ENCODE results near the gene RPS6KA5.
A peak's percentile ranks its signal among the peaks of the same experiment; 100 is the strongest.

Gene RPS6KA5

DNA sequence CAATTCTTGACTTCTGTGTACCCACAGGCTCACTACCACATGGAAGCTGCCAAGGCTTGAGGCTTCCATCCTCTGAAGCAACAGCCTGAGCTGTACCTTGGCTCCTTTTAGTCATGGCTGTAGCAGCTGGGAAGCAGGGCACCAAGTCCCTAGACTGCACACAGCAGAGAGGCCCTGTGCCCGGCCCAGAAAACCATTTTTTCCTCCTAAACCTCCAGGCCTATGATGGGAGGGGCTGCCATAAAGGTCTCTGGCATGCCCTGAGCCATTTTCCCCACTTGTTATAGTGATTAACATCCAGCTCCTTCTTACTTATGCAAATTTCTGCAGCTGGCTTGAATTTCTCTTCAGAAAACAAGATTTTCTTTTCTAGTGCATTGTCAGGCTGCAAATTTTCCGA is 121.8 kb downstream of the RPS6KA5 start:
- DNase-seq: no peak

DNA sequence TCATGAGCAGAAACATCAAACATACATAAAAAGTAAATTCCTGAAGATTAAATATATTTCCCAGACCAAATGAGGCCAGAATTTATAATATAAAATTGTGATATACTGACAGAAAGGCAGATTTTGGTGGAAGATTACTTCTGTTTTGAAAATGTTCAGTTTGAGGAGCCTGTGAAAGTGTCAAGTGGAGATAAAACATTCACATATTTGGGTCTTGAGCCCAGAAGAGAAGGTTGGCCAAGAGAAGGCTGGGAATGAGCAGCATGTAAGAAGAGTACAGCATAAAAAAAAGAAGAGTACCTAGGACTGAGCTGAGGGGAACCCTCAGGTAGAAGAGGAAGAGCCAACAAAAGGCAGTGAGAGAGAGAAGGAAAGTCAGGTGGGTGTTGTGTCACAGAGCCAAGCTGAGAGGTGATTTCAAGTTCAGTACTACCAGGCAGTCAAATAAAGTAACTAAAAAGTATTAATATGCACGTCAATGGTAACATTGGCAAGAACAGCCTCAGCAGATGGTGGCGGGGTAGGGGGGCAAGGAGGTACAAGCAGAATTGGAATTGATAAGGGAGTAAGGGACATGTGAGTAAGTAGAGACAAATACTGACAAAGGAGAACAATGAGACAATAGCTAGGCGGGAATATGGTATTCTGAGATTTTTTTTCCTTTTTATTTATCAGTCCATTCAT is 123.5 kb downstream of the RPS6KA5 start:
- no peak for DNase-seq

DNA sequence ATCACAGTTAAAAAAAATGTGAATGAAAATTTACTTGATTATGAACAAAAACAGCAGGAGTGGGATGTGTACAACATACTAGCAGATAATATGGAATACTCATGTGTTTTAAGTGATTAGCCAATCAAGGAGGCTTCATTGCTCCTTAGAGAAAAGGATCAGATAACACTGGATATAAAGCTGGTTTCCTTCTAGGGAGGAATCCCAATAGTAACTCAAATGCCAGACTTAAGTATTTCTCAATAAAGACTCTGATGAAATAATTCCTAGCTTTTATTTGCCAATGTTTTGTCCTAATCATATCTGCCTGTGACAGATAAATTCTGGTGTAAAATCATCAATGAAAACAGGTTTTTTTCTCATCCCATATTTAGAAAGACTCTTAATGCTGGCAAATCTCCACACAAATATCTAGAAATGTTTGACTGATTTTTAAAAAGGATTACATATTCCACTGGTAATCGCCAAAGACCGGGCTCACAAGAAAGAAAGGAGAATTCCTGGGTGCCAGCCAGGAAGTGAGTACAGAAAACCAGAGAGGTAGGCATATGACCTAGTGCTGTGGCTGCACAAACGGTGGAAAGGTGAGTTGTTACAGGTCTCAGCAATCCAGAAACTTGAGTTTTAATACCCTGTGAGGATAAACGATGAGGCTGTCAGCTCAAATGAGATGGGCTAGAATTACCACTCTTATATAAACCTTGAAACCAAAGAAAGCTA is 135.7 kb downstream of the RPS6KA5 start:
- DNase-seq: no peak

DNA sequence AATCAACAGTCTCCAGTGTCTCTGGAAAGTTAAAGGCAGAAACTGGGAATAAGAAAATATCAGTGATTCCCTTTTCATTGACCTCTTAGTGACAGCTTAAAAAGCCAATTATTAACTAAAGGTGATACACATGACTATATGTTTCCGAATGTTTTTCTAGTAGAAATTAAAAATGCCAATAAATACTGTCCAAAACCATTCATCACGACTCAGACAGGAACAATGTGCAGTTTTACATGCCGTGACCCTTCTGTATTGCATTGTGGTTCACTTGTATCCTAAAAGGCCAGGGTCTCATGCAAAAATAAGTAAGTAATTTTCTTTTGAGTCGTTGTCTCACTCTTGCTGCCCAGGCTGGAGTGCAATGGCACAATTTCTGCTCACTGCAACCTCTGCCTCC is 138.3 kb downstream of the RPS6KA5 start:
- no peak for DNase-seq

DNA sequence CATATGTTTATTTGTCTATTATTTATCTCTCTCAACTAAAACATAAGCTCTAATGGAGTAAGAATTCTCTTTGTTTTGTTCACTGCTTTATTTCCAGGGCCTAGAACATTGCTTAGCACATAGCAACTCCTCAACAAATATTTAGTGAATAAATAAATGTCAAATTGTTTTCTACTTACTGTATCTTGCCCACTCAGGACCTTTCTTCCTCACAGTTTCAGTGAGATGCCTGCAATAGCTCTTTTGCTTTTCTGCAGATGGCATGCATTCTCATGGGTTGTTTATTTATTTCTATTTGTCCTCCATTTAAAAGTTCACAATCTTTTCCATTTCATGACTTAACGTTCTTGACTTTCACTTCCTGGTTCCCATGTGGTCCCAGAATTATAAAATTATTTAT is 149.3 kb downstream of the RPS6KA5 start:
- no peak for DNase-seq

DNA sequence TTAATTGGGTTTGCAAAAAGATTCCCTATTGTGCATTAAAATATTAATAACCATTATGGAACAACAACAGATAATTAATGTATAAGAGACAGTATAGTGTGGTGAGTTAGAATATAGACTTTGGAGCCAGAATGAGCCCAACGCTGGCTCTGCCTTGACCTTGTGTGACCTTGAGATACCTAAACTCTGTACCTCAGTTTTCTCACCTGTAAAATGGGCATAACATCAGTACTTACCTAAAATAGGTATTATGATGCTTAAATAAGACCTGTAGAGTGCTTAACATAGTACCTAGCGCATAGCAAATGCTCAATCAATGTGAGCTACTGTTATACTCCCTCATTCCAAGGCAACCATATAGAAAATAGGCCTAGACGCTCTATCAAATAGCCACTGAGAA is 153.3 kb downstream of the RPS6KA5 start:
- no peak for DNase-seq

DNA sequence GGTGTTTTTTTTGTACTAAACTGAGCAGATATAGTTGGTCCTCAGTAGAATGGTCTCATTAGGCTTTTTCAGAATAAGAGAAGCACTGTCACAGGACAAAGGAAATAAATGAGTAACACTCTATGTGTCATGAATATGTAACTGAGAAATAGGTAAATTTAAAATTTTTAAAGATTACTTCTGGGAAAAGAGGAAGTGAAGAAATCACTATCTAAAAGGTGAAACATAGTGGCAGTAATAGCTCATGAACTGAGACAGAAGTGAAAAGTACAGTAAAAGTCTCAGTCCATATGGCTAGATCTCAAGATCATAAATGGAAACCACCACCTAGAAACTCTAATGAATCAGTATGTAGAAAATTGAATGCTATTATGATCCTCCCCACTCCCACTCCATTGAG is 154.9 kb downstream of the RPS6KA5 start:
- no peak for DNase-seq

DNA sequence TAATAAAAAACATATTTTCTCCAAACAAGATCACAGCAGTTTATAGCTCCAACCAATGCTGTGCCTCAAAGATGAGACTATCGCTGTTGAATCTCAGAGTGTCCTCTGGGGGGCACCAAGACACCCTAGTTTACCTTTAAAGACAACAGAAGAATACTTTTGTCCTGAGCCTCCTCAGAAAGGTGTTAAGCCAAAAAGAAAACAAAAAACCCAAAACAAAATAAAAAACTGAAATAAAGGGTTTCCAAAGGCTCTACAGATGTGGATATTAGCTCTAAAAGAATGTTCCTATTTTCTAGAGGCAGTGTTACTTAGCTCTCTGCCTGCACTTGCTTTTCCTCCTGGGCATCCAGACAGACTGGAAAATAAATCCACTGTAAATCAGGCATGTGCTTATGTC is 157.3 kb downstream of the RPS6KA5 start:
- DNase-seq: peak; percentile 44

DNA sequence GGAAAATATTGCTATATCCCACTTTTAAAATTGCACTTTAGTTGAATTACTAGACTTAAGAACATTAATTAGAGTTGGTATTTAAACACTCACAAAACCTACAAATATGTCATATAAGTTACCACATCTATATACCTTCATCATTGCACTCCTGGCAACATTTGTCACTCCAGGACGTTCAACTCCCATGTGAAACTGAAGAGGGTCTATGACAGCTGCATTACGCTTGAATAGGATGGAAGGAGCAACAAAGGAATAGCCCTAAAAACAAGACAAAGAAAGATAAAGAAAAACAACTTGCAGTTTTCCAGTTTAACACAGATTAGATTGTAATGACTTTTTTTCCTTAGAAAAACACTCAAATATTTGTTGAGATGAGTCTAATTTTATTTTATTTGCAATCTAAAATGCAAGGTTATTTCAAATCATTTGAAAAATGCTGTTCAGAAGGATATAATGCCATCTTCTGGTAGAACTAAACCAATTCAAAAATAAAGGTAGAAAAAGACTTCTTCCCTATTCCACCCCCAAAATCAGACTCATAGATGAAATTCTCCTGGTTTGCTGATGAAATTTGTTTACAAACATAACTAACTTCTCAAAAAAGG is 159.9 kb downstream of the RPS6KA5 start:
- no peak for DNase-seq

DNA sequence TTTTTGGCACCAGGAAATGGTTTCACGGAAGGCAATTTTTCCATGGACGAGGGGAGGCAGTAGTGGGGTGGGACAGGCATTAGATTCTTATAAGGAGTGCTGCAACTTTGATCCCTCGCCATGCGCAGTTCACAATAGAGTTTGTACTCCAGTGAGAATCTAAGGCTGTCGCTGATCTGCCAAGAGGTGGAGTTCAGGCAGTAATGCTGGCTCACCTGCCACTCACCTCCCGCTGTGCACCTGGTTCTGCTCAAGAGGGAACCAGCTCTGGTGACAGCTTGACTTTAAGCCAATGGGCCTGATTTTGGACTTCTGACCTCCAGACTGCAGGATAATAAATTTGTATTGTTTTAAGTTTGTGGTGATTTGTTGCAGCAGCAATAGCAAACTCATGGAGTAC is 163.4 kb downstream of the RPS6KA5 start:
- DNase-seq: no peak

DNA sequence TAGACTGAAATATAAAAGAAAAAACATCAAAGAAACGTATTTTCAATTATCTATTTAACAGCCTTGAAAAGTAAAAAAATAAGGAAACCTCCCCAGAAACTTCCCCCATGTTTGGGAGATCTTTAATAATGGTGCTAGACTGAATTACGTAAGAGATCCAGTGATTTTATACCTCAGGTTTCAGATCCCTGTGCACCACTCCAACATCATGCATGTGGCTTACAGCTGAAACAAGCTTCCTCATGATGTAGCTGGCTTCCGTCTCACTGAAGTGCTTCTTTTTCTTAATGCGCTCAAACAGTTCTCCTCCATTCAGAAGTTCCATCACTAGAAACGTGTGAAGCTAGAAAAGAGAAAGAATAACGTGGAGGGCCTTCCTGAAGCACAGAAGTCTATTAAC is 166.2 kb downstream of the RPS6KA5 start:
- DNase-seq: no peak

DNA sequence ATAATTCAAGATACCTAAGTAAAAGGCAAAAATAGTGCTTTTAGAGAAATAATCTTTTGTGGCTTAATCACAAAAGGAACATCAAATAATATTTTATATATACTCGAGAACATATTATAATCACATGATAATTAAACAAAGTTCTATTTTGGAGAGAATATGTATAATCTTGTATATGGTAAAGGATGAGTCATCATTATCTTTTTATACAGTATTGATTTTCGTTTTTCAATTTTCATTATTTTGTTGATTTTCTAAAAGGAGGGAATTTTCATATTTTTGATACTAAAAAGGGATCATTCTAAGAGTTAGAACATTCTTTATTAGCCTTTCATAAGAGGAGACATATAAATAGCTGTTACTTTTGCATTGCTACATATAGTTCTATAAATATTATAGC is 166.9 kb downstream of the RPS6KA5 start:
- DNase-seq: no peak

DNA sequence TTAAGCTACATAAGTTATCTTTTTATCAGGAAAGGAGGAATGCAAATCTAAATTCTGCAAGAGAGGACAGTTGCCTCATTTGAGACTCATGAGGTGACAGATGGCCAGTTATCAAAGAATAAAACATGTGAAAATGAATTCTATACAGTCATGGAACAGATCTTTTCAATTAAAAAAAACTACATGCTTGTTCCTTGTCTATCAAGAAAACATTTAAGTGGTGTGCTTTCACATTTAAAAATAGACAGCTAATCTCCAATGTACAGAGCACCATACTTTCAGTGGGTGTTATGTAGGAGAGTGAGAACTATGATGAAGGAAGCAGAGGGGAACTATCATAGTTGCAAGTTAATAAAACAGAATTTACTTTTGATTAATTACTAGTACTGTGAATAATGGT is 167.5 kb downstream of the RPS6KA5 start:
- DNase-seq: no peak

DNA sequence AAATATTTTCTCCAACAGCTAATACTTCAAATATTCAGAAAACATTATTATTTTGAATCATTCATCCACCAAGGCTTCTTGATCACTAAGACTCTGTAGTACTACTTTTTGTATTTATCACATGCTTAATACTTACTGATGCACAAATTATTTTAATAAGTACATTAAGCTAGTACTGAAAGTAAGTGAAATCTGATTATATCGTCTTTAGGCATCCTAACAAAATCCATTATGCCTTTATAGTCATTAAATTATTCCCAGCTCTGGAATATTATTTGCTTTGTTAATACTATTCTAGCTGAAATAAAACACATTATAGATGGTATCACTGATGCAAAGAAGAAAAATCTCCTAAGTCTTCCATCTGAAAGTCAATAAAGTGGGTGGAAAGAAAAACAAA is 169.1 kb downstream of the RPS6KA5 start:
- DNase-seq: no peak

DNA sequence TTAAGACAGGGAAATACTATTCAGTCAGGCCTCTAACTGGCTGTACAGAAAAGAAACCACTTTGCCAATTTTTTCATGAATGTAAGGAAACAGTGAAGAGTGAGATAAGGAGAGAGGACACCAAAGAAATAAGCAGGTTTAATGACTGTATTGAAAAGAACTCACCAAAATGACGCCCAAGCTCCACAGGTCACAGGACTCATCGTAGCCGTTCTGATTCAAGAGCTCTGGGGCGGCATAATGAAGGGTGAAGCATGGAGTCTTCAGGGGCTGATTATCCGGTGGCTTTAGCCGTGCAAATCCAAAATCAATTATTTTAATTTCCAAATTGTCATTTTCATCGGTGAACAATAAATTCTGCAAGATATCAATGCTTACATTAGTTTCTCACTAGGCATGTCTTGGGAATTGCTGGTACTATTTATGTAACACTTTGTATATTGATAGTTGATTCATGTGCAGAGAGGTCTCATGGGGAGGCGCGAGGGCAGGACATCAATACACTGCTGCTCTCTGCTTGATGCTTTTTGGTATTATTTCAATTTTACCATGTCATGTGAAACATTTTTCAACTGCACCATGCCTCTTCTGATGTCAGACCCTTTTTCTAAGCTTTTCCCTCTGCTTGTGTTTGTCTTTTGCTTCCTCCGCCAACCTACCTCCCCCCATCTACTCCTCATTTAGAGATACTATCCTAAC is 170.0 kb downstream of the RPS6KA5 start:
- DNase-seq: no peak

DNA sequence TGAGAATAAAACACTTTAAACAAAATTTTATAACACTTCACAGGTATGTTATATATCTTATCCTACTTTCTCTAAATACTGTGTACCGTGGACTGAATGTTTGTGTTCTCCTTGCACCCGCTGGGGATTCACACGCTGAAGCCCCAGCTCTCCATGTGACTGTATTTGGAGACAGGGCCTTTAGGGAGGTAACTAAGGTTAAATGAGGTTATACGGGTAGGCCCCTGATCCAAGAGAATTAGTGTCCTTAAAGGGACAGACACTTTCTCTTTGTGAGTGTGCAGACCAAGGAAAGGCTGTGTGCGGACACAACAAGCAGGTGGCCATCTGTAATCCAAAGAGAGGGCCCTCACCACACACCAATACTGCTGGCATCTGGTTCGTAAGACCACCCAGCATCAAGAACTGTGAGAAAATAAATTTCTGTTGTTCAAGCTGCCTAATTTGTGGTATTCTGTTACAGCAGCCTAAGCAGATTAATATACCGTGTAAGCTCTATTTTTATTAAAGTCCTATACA is 174.1 kb downstream of the RPS6KA5 start:
- no peak for DNase-seq

DNA sequence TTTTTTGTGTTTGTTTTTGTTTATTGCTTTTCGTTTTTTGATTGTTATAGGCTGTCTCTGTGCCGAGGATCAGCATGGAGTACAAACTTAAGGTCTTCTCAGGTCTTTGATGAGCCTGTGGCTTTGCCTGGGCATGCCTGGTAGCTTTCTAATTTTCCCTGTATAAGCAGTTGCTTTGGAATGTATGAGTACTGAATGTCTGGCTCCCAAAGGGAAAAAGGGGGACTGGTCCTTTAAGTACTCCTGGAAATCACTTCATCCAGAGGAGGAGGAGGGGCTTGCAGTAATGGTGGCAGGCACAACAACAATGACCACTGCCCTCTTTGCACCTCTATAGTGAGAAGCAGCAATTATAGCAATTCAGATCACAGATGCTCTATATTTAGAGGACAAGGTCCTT is 176.7 kb downstream of the RPS6KA5 start:
- DNase-seq: peak; percentile 12

DNA sequence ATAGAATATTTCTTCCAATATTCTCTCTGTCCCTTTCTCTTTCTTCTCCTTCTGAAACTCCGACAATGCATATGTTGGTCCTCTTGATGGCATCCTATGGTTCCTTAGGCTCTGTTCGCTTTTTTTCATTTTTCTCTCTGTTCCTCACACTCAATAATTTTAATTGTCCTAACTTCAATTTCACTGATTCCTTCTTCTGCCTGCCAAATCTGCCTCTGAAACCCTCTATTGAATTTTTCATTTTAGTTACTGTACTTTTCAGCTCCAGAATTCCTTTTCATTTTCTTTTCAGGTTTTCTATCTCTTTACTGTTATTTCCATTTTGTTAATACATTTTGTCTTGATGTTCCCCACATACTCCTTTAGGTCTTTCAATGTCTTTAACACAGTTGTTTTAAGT is 177.2 kb downstream of the RPS6KA5 start:
- no peak for DNase-seq

DNA sequence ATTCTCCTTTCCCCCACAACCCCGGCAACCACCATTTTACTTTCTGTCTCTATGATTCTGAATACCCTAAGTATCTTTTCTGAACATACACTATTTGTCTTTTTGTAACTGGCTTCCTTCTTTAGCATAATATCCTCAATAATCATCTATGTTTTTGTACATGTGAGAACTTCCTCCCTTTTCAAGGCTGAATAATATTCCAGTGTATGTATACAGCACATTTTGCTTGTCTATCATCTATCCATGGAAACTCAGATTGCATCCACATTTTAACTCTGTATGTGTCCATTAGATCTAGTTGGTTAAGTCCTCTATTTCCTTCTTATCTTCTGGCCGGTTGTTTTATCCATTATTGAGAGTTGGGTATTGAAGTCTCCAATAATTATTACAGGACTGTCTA is 180.2 kb downstream of the RPS6KA5 start:
- no peak for DNase-seq

DNA sequence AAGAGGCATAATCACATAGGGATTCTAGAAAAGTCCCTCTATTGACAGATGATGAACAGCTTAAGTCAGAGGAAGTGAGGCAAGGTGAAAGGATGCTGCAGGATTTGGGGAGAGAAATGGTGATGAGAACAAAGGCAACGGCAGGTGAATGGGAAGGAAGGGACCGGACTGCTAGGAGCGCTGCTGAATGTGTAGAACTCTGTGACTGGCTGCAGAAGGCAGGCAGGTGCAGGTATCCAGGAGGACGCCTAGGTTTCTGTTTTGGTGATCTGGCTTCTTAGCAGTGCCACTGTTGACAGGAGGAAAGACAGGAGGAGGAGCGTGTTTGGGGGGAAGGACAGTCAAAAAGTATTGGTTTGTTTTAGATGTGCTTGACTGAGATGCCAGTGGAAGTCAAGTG is 185.8 kb downstream of the RPS6KA5 start:
- no peak for DNase-seq

DNA sequence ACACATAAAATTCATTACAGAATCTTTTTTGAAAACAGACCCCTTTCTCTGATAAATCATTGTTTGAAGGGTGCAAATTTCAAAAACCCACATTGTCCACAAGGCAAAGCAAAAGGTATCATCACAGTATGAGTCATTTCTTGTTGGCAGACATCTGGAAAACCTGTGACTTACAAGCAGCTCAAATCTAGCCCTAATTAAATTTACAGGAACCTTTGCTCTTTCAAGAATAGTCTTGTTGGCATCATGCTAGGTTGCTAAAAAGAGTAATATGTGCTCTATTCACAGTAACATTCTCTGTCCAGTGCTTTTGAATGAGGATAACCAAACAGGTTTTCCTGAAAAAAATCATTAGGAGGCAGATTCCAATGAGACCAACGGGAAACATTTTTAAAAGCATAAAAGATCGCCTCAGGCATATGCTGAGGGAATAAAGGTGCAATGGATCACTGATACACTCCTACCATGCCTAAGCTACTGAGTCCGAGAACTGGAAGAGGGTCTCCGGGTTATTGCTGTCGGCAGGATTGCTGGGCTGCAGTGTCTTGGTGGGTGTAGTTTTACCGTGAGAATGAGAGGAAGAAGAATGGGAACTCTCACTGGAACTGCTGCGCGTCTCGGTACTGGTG is 188.7 kb downstream of the RPS6KA5 start:
- peak; percentile 42 for DNase-seq

DNA sequence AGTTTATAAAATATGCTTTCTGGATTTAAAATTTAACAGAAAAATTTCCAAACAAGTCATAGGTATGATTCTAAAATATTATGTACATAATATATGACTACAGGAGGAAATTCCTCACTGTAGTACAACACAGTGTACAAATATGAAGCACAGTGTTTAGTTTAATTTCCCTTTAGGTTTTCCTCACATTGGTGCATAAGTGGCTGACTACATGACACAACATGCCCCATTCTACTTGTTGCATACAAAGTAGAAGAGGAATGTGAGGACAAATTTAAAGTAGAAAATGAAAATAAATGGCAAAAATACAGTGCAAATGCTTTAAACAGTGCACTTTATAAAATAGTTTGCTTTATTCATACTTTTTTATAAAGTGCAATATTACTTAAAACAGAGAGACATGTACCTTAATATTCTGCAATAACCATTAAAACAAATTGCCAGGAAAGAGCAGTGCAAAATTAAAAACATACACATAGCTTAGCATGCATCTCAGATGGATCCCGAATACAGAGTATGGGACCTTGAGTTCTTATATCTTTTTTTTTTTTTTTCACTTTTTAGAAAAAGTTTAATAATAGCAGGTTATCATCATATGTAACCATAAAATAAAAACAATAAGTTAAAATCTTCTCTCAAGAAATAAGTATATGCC is 189.4 kb downstream of the RPS6KA5 start:
- DNase-seq: no peak

Data from fibroblast of skin of abdomen (primary cell).